HG03103 (cell line): ENCODE data around the gene AHRR.
"Not testable (repeated sequence)": the region's sequence is repeated elsewhere in the genome, so short reads cannot be mapped to it uniquely, and the experiment has no call there.

Experiments used
- ATAC-seq: cut with Tn5 transposase; IDR thresholded peaks from one replicate; pipeline ENCODE4 v1.9.1; 2021; ENCODE audit warnings: low read depth; ENCODE audit not compliant: unreplicated experiment

AHRR gene

GRCh38 chr5:479566-480319, 158.2 kb downstream of the AHRR start:
- ATAC-seq, result no peak

GRCh38 chr5:481347-481746, 159.8 kb downstream of the AHRR start:
- ATAC-seq, result no peak

DNA sequence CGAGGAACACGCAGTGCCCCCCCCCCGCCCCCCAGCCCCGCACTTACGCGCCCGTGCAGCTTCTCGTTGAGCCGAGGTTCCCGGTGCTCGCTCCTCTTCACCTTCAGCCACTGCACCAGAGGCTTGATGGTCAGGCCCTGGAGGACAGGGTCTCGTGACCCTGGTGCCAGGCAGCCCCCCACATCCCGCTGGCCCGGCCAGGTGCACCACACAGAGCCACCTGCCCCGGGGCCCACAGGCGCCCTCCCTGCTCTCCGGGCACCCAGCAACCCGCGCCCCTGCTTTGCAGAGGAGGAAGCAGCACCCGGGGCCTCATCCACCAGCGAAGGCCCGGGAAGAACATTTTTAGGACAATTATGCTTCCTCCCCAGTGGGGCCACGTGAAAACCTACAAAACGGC, 160.5 kb downstream of the AHRR start:
- no peak for ATAC-seq

DNA sequence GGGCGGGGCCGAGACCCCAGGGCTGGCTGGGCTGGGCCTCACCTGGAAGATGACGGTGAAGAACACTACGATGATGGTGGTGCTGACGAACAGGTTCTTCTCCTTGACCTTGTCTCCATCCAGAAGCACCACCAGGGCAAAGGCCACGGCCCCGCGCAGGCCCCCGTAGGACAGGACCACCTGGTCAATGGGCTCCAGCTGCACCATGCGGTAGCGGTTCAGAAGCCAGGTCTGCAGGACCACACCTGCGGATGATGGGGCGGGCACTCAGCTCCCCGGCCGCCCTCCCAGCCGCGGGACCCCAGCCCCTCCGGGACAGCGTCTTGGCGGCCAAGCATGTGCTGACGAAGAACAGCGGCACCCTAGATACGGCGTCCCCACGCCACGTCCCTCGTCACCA, 161.0 kb downstream of the AHRR start:
- no peak for ATAC-seq

GRCh38 chr5:483011-483410, 161.5 kb downstream of the AHRR start:
- no peak for ATAC-seq

DNA sequence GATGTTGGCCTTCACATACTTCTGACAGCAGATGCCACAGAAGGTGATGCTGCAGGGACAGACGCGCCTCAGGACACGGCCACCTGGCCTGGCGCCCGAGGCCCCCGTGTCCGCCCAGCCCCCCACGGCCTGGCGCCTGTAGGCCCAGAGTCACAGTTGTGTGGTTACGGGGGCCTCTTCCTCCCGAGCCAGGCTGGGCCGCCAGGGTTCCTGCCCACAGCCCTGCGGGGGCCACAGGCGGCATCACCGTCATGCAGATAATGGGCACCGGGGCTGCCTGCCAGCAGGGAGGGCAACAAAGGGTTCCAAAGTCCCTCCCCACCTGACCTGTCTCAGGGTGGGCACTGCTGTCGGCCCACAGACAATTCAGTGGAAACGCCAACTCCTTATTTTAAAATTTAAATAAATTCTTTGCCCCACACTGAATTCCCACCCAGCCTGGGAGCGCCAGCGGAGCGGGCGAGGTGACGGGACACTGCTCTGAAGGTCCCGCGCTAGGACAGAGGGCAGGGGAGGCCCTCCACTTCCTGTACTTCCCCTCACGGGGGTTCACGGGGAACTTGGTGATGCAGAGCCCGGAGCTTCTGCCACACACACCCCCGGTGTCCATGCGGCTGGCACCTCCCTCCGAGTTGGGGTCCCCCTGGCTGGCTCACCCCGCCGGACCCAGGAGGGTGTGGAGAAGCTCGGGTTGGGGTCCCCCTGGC, 162.1 kb downstream of the AHRR start:
- no peak for ATAC-seq

- ATAC-seq, result no peak
Measured at GRCh38 chr5:484556-484955, 163.0 kb downstream of the AHRR start.

DNA sequence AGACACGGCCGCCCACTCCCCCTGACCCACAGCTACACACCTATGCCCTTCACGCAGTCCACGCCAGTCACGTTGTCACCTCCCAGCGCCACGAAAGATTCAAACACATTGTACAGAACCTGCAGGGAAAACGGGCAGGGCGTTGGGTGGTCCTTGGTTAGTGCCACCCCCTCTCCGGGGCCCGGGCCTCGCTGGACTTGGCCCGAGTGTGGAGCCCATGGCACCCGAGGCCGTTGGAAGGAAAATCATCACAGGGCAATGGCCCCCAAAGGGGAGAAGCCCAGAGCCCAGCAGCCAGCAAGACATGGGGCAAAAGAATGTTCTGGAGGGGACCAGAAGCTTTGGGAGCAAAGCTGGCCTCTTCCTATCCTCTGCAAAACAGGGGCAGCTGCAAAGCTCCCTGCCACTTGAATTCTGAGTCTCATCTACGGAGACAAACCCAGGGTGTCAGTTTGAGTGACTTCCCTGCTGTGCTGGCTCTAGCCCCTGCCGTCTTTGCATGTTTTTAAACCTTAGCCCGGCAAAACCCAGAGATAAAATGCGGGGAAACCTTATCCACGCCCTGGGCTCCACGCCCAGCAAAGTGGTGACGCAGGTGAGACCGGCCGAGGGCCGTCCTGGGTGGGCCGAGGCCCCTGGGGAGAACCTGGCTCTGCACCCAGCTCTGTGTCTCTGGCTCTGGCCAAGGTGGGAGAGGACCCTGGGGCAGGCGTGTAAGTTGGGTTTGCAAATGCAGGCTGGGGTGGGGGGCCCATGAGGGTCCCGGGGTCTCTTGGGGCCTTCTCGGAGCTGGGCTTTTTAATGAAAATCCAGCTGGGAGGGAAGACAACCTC, 163.8 kb downstream of the AHRR start:
- no peak for ATAC-seq

DNA sequence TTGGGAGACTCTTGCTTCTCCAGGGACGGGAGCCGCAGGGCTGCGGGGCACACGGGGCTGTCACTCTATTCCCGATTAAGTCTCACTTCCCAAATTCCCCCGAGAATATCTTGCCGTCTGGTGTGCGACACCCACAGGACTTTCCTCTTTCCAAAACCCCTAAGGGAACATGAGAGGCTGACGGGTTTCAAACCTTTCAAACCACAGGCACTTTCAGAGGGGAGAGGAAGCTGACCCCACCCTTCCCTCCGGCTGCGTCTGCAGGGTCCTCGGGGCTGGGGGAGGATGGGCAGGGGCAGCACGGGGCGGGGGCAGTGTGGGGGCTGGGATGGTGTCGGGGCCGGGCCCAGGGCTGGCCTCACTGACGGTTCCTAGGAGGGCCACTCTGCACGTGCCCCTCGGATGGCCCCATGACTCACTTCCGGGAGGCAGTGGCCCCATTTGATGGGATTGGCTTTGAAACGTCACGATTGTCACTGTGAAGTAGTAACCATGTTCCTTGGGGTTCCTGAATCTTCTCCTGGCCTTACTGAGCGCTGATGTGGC, 164.5 kb downstream of the AHRR start:
- no peak for ATAC-seq

GRCh38 chr5:486597-486996, 165.1 kb downstream of the AHRR start:
- ATAC-seq, result not testable (repeated sequence)
